ENCODE data around the gene PDE4B. TPM values are rescaled to one million over a fixed set of nuclear protein-coding genes. Genes with fewer than 3 reads are reported as not detected.

The PDE4B gene
- total and polyA plus RNA-seq, 9 donors, result 1.7 to 8.2 (median 5.1) TPM

DNA sequence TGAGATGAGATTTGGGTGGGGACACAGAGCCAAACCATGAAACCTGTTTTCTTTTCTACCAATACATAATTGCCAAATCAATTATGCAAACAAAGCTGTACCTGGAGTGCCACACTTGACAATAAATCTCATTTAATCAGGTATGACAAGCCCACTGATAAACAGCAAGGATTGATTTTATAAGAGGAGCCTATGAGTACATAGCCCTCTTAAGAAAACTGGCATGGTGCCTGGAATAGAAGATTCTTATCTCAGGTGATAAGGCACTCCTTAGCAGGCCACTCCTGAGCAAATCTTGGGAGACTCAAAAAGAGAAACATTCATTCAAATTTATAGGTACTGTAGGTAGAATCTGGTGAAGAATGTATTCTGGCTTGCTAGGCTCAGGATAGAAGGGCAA, 28.6 kb upstream of the PDE4B start:
- Histone ChIP-seq H3K36me3 (no peaks in the 10 kb centered on the region), H3K27ac (no peak overlapping the region), H3K9me3 (no peaks in the 10 kb centered on the region), H3K27me3 (no peaks in the 10 kb centered on the region), H3K4me1 (ENCODE audit: insufficient read depth) (no peaks in the 10 kb centered on the region), H3K4me3 (no peak overlapping the region)
- no peak for TF ChIP-seq EP300 (IDR thresholded peaks at IDR 0.05)
- no peak for TF ChIP-seq POLR2A (IDR thresholded peaks at IDR 0.05)
- TF ChIP-seq, protein P1, sequence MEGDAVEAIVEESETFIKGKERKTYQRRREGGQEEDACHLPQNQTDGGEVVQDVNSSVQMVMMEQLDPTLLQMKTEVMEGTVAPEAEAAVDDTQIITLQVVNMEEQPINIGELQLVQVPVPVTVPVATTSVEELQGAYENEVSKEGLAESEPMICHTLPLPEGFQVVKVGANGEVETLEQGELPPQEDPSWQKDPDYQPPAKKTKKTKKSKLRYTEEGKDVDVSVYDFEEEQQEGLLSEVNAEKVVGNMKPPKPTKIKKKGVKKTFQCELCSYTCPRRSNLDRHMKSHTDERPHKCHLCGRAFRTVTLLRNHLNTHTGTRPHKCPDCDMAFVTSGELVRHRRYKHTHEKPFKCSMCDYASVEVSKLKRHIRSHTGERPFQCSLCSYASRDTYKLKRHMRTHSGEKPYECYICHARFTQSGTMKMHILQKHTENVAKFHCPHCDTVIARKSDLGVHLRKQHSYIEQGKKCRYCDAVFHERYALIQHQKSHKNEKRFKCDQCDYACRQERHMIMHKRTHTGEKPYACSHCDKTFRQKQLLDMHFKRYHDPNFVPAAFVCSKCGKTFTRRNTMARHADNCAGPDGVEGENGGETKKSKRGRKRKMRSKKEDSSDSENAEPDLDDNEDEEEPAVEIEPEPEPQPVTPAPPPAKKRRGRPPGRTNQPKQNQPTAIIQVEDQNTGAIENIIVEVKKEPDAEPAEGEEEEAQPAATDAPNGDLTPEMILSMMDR (IDR thresholded peaks at IDR 0.05), result no peak
- DNase-seq, result no peak
- intact Hi-C loops (cut with DNase I), result no loop called here

DNA sequence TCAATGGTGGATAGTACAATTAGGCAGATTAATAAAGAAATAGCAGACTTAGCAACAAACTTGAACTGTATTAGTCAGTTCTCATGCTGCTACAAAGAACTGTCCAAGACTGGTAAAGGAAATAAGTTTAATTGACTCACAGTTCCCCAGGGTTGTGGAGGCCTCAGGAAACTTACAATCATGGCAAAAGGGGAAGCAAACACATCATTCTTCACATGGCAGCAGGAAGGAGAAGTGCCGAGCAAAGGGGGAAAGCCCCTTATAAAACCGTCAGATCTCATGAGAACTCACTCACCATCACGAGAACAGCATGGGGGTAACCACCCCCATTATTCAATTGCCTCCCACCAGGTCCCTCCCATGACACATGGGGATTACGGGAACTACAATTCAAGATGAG, 27.1 kb upstream of the PDE4B start:
- H3K36me3 ChIP-seq, result no peaks in the 10 kb centered on the region
- 38 to 56% (median 51%) methylated on average over 4 of the region's 4 CpGs for WGBS, 3 donors
- no peak overlapping the region for H3K27ac ChIP-seq
- H3K4me3 ChIP-seq, result no peak overlapping the region
- TF ChIP-seq POLR2A (IDR thresholded peaks at IDR 0.05) (no peak), EP300 (IDR thresholded peaks at IDR 0.05) (no peak)
- TF ChIP-seq, protein P1 (IDR thresholded peaks at IDR 0.05), result no peak
- intact Hi-C loops (cut with DNase I), result no loop called here
- no peak for DNase-seq
- no peaks in the 10 kb centered on the region for H3K9me3 ChIP-seq
- H3K27me3 ChIP-seq, result no peaks in the 10 kb centered on the region
- no peaks in the 10 kb centered on the region for H3K4me1 ChIP-seq (ENCODE audit: insufficient read depth)

DNA sequence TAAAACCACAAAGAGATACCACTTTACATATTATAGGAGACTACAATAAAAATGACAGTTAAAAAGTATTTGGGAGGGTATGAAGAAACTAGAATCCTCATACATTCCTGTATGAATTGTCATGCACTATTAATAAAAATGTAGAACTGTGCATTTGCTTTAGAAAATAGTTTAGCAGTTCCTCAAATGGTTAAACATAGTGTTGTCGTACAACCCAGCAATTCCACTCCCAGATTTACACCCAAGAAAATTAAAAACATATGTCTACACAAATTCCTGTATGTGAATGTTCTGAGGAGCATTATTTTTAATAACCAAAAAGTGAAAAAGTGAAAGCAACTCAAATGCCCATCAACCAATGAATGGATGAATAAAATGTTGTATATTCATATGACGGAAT, 23.1 kb upstream of the PDE4B start:
- intact Hi-C loops (cut with DNase I), result no loop called here
- TF ChIP-seq, protein P1 (IDR thresholded peaks at IDR 0.05), result no peak
- no peak for TF ChIP-seq EP300 (IDR thresholded peaks at IDR 0.05)
- no peak for TF ChIP-seq POLR2A (IDR thresholded peaks at IDR 0.05)
- no peaks in the 10 kb centered on the region for H3K36me3 ChIP-seq
- H3K4me3 ChIP-seq, result no peak overlapping the region
- no peaks in the 10 kb centered on the region for H3K9me3 ChIP-seq
- no peak overlapping the region for H3K27ac ChIP-seq
- DNase-seq, result no peak
- WGBS, 3 donors, result 49 to 50% (median 49%) methylated on average over 2 of the region's 2 CpGs
- H3K27me3 ChIP-seq, result no peaks in the 10 kb centered on the region
- H3K4me1 ChIP-seq (ENCODE audit: insufficient read depth), result no peaks in the 10 kb centered on the region

DNA sequence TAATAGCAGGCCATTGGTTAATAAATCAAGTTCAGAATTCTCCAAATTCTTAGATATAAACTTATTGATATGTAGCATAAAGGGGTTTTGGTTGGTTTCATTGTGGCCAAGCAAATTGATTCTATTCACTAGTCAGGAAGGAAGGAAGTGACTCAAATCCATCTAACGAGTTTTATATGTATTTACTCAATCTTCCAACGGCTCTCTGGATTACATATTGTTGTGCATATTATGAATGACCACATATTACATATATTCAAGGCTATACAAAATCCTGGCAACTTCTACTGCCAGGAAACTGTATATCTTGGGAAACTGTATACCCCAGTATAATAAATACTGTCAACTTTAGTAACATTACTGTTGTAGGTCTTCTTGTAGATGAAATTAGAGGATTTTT, 20.1 kb upstream of the PDE4B start:
- Histone ChIP-seq H3K4me1 (ENCODE audit: insufficient read depth) (no peaks in the 10 kb centered on the region), H3K4me3 (no peak overlapping the region), H3K27ac (no peak overlapping the region), H3K36me3 (no peaks in the 10 kb centered on the region), H3K27me3 (no peaks in the 10 kb centered on the region), H3K9me3 (no peaks in the 10 kb centered on the region)
- DNase-seq, result no peak
- intact Hi-C loops (cut with DNase I), result no loop called here
- WGBS, 3 donors, result 61 to 71% (median 64%) methylated on average over 2 of the region's 2 CpGs
- TF ChIP-seq EP300 (IDR thresholded peaks at IDR 0.05) (no peak), POLR2A (IDR thresholded peaks at IDR 0.05) (no peak)
- TF ChIP-seq, protein P1 (IDR thresholded peaks at IDR 0.05), result no peak
